ENCODE results near the gene LPP.

The LPP gene

GRCh38 chr3:188798556-188799145 is 644.7 kb downstream of the LPP start:
- Histone ChIP-seq H3K9me3 (ENCODE audit: control insufficient read depth, low read depth, low read length) (no peaks in the 10 kb centered on the region), H3K9ac (ENCODE audit: low read length) (no peak overlapping the region), H3K4me1 (ENCODE audit: control insufficient read depth, low read depth, low read length) (peaks cover 8% of the 10 kb centered on the region), H3K36me3 (ENCODE audit: control insufficient read depth, low read depth, low read length) (no peaks in the 10 kb centered on the region), H3K27ac (ENCODE audit: low read length) (no peak overlapping the region), H3K4me3 (ENCODE audit: low read length) (no peak overlapping the region), H3K27me3 (ENCODE audit: control insufficient read depth, insufficient read depth, low read length) (no peaks in the 10 kb centered on the region)

GRCh38 chr3:188801393-188801792 is 647.4 kb downstream of the LPP start:
- Histone ChIP-seq H3K36me3 (ENCODE audit: control insufficient read depth, low read depth, low read length) (no peaks in the 10 kb centered on the region), H3K27ac (ENCODE audit: low read length) (no peak overlapping the region), H3K4me1 (ENCODE audit: control insufficient read depth, low read depth, low read length) (peaks cover 8% of the 10 kb centered on the region), H3K9ac (ENCODE audit: low read length) (no peak overlapping the region), H3K9me3 (ENCODE audit: control insufficient read depth, low read depth, low read length) (peaks cover 1% of the 10 kb centered on the region), H3K27me3 (ENCODE audit: control insufficient read depth, insufficient read depth, low read length) (no peaks in the 10 kb centered on the region), H3K4me3 (ENCODE audit: low read length) (no peak overlapping the region)

GRCh38 chr3:188802645-188803044 is 648.7 kb downstream of the LPP start:
- H3K4me3 ChIP-seq (ENCODE audit: low read length) = no peak overlapping the region
- H3K27me3 ChIP-seq (ENCODE audit: control insufficient read depth, insufficient read depth, low read length) = no peaks in the 10 kb centered on the region
- H3K36me3 ChIP-seq (ENCODE audit: control insufficient read depth, low read depth, low read length) = no peaks in the 10 kb centered on the region
- H3K4me1 ChIP-seq (ENCODE audit: control insufficient read depth, low read depth, low read length) = no peaks in the 10 kb centered on the region
- H3K27ac ChIP-seq (ENCODE audit: low read length) = no peak overlapping the region
- peaks cover 9% of the 10 kb centered on the region for H3K9me3 ChIP-seq (ENCODE audit: control insufficient read depth, low read depth, low read length)
- H3K9ac ChIP-seq (ENCODE audit: low read length) = no peak overlapping the region

GRCh38 chr3:188807006-188807405 is 653.0 kb downstream of the LPP start:
- H3K4me3 ChIP-seq (ENCODE audit: low read length) = no peak overlapping the region
- peaks cover 9% of the 10 kb centered on the region for H3K9me3 ChIP-seq (ENCODE audit: control insufficient read depth, low read depth, low read length)
- no peaks in the 10 kb centered on the region for H3K4me1 ChIP-seq (ENCODE audit: control insufficient read depth, low read depth, low read length)
- no peaks in the 10 kb centered on the region for H3K27me3 ChIP-seq (ENCODE audit: control insufficient read depth, insufficient read depth, low read length)
- H3K9ac ChIP-seq (ENCODE audit: low read length) = no peak overlapping the region
- no peak overlapping the region for H3K27ac ChIP-seq (ENCODE audit: low read length)
- no peaks in the 10 kb centered on the region for H3K36me3 ChIP-seq (ENCODE audit: control insufficient read depth, low read depth, low read length)

- peaks cover 1% of the 10 kb centered on the region for H3K9me3 ChIP-seq (ENCODE audit: control insufficient read depth, low read depth, low read length)
- no peak overlapping the region for H3K9ac ChIP-seq (ENCODE audit: low read length)
- H3K27ac ChIP-seq (ENCODE audit: low read length) = no peak overlapping the region
- no peak overlapping the region for H3K4me3 ChIP-seq (ENCODE audit: low read length)
- no peaks in the 10 kb centered on the region for H3K27me3 ChIP-seq (ENCODE audit: control insufficient read depth, insufficient read depth, low read length)
- no peaks in the 10 kb centered on the region for H3K4me1 ChIP-seq (ENCODE audit: control insufficient read depth, low read depth, low read length)
- no peaks in the 10 kb centered on the region for H3K36me3 ChIP-seq (ENCODE audit: control insufficient read depth, low read depth, low read length)
Measured at GRCh38 chr3:188812198-188812597, 658.2 kb downstream of the LPP start.

- H3K4me1 ChIP-seq (ENCODE audit: control insufficient read depth, low read depth, low read length) = no peaks in the 10 kb centered on the region
- H3K36me3 ChIP-seq (ENCODE audit: control insufficient read depth, low read depth, low read length) = no peaks in the 10 kb centered on the region
- H3K4me3 ChIP-seq (ENCODE audit: low read length) = no peak overlapping the region
- no peak overlapping the region for H3K9ac ChIP-seq (ENCODE audit: low read length)
- H3K27me3 ChIP-seq (ENCODE audit: control insufficient read depth, insufficient read depth, low read length) = no peaks in the 10 kb centered on the region
- no peaks in the 10 kb centered on the region for H3K9me3 ChIP-seq (ENCODE audit: control insufficient read depth, low read depth, low read length)
- no peak overlapping the region for H3K27ac ChIP-seq (ENCODE audit: low read length)
Measured at GRCh38 chr3:188814581-188814980, 660.6 kb downstream of the LPP start.

- Histone ChIP-seq H3K4me3 (ENCODE audit: low read length) (no peak overlapping the region), H3K27me3 (ENCODE audit: control insufficient read depth, insufficient read depth, low read length) (no peaks in the 10 kb centered on the region), H3K36me3 (ENCODE audit: control insufficient read depth, low read depth, low read length) (no peaks in the 10 kb centered on the region), H3K4me1 (ENCODE audit: control insufficient read depth, low read depth, low read length) (no peaks in the 10 kb centered on the region), H3K27ac (ENCODE audit: low read length) (no peak overlapping the region), H3K9ac (ENCODE audit: low read length) (no peak overlapping the region), H3K9me3 (ENCODE audit: control insufficient read depth, low read depth, low read length) (no peaks in the 10 kb centered on the region)
Measured at GRCh38 chr3:188817103-188817934, 663.4 kb downstream of the LPP start.

GRCh38 chr3:188817935-188818269 is 663.9 kb downstream of the LPP start:
- Histone ChIP-seq H3K9ac (ENCODE audit: low read length) (no peak overlapping the region), H3K4me3 (ENCODE audit: low read length) (no peak overlapping the region), H3K27ac (ENCODE audit: low read length) (no peak overlapping the region), H3K36me3 (ENCODE audit: control insufficient read depth, low read depth, low read length) (no peaks in the 10 kb centered on the region), H3K4me1 (ENCODE audit: control insufficient read depth, low read depth, low read length) (no peaks in the 10 kb centered on the region), H3K27me3 (ENCODE audit: control insufficient read depth, insufficient read depth, low read length) (no peaks in the 10 kb centered on the region), H3K9me3 (ENCODE audit: control insufficient read depth, low read depth, low read length) (no peaks in the 10 kb centered on the region)

GRCh38 chr3:188818282-188818681 is 664.3 kb downstream of the LPP start:
- Histone ChIP-seq H3K9me3 (ENCODE audit: control insufficient read depth, low read depth, low read length) (no peaks in the 10 kb centered on the region), H3K27ac (ENCODE audit: low read length) (no peak overlapping the region), H3K4me1 (ENCODE audit: control insufficient read depth, low read depth, low read length) (no peaks in the 10 kb centered on the region), H3K4me3 (ENCODE audit: low read length) (no peak overlapping the region), H3K36me3 (ENCODE audit: control insufficient read depth, low read depth, low read length) (no peaks in the 10 kb centered on the region), H3K27me3 (ENCODE audit: control insufficient read depth, insufficient read depth, low read length) (no peaks in the 10 kb centered on the region), H3K9ac (ENCODE audit: low read length) (no peak overlapping the region)

GRCh38 chr3:188819939-188820338 is 666.0 kb downstream of the LPP start:
- no peak overlapping the region for H3K9ac ChIP-seq (ENCODE audit: low read length)
- H3K27me3 ChIP-seq (ENCODE audit: control insufficient read depth, insufficient read depth, low read length) = no peaks in the 10 kb centered on the region
- H3K4me3 ChIP-seq (ENCODE audit: low read length) = no peak overlapping the region
- H3K4me1 ChIP-seq (ENCODE audit: control insufficient read depth, low read depth, low read length) = no peaks in the 10 kb centered on the region
- no peaks in the 10 kb centered on the region for H3K36me3 ChIP-seq (ENCODE audit: control insufficient read depth, low read depth, low read length)
- no peaks in the 10 kb centered on the region for H3K9me3 ChIP-seq (ENCODE audit: control insufficient read depth, low read depth, low read length)
- H3K27ac ChIP-seq (ENCODE audit: low read length) = no peak overlapping the region

GRCh38 chr3:188822004-188822403 is 668.0 kb downstream of the LPP start:
- Histone ChIP-seq H3K4me3 (ENCODE audit: low read length) (no peak overlapping the region), H3K9ac (ENCODE audit: low read length) (no peak overlapping the region), H3K27me3 (ENCODE audit: control insufficient read depth, insufficient read depth, low read length) (no peaks in the 10 kb centered on the region), H3K36me3 (ENCODE audit: control insufficient read depth, low read depth, low read length) (no peaks in the 10 kb centered on the region), H3K4me1 (ENCODE audit: control insufficient read depth, low read depth, low read length) (no peaks in the 10 kb centered on the region), H3K27ac (ENCODE audit: low read length) (no peak overlapping the region), H3K9me3 (ENCODE audit: control insufficient read depth, low read depth, low read length) (no peaks in the 10 kb centered on the region)

GRCh38 chr3:188822411-188822810 is 668.5 kb downstream of the LPP start:
- Histone ChIP-seq H3K4me1 (ENCODE audit: control insufficient read depth, low read depth, low read length) (no peaks in the 10 kb centered on the region), H3K27ac (ENCODE audit: low read length) (no peak overlapping the region)

More at GRCh38 chr3:188822411-188822810, 668.5 kb downstream of the LPP start:
- no peaks in the 10 kb centered on the region for H3K9me3 ChIP-seq (ENCODE audit: control insufficient read depth, low read depth, low read length)
- H3K4me3 ChIP-seq (ENCODE audit: low read length) = no peak overlapping the region
- no peaks in the 10 kb centered on the region for H3K36me3 ChIP-seq (ENCODE audit: control insufficient read depth, low read depth, low read length)
- no peaks in the 10 kb centered on the region for H3K27me3 ChIP-seq (ENCODE audit: control insufficient read depth, insufficient read depth, low read length)
- no peak overlapping the region for H3K9ac ChIP-seq (ENCODE audit: low read length)

Data from iPS-18a (cell line).